GM12878 (cell line): ENCODE results near the gene PHC3. TPM values are rescaled to one million over a fixed set of nuclear protein-coding genes. Genes with fewer than 3 reads are reported as not detected.

Experiments used
- ATAC-seq: fragments of 200-7000 bp; cut with Tn5 transposase; 3 replicates; pipeline ENCODE4 v1.9.1; 2020; ENCODE audit warnings: mild to moderate bottlenecking, moderate library complexity
- BruUV-seq: library from RNA; stranded (reverse); fragments of 400-500 nt; replicated peaks from 2 replicates; lab custom pipeline; 2021; lab: Mats Ljungman, UMichigan
- CTCF ChIA-PET: fragments of 300-600 bp; sonication (Branson Sonifier 250); formaldehyde crosslinking; extraction: SDS; loops from one replicate; lab custom pipeline; 2021; ENCODE audit warnings: inconsistent platforms; lab: Yijun Ruan, JAX
- POLR2A ChIA-PET: fragments of 350-600 bp; formaldehyde crosslinking; extraction: SDS; loops from one replicate; lab custom pipeline; 2021; ENCODE audit warnings: inconsistent platforms; lab: Charles Lee
- RAD21 ChIA-PET: fragments of 300-600 bp; sonication (Branson Sonifier 250); formaldehyde crosslinking; loops from one replicate; lab custom pipeline; 2023; ENCODE audit warnings: antibody characterized with exemption; ENCODE audit not compliant: unreplicated experiment; lab: Charles Lee
- SMC1A ChIA-PET: fragments of 300-600 bp; sonication (Branson Sonifier 250); formaldehyde crosslinking; loops from one replicate; lab custom pipeline; 2023; ENCODE audit not compliant: unreplicated experiment, uncharacterized antibody; lab: Charles Lee
- DNase-seq: peaks from one replicate; pipeline ENCODE4 v3.0.0-alpha.2; 2011; ENCODE audit warnings: low read depth, low spot score
- FAIRE-seq: peaks from 3 replicates; lab custom pipeline; 2011; peaks lifted over from hg19 to GRCh38; lab: Jason Lieb, UNC
- H2AFZ ChIP-seq: 2 replicates; pipeline ENCODE4 v1.6.0; 2011; ENCODE audit warnings: low read depth, low read length, control low read depth; ENCODE audit not compliant: control insufficient read depth
- H3K27ac ChIP-seq: 2 replicates; pipeline ENCODE4 v1.5.1; 2011; ENCODE audit warnings: control low read depth; ENCODE audit not compliant: control insufficient read depth, insufficient read depth
- H3K27me3 ChIP-seq, 2 experiments: replicated peaks in 1 of 2; 2 replicates each; pipeline versions ENCODE4 v1.6.0 to v1.6.1; 2011; ENCODE audit warnings: low read length in 1 of 2; ENCODE audit not compliant: control insufficient read depth in 2 of 2, insufficient read depth in 2 of 2
- H3K36me3 ChIP-seq, 2 experiments: 2 replicates each; pipeline ENCODE4 v1.5.1; 2011; ENCODE audit warnings: low read length in 1 of 2; ENCODE audit not compliant: control insufficient read depth in 2 of 2, insufficient read depth in 2 of 2
- H3K4me1 ChIP-seq: 2 replicates; pipeline ENCODE4 v1.6.1; 2011; ENCODE audit warnings: mild to moderate bottlenecking, low read length, moderate library complexity, mixed read lengths; ENCODE audit not compliant: control insufficient read depth, insufficient read depth
- H3K4me2 ChIP-seq: 2 replicates; pipeline ENCODE4 v1.6.0; 2011; ENCODE audit warnings: control low read depth; ENCODE audit not compliant: control insufficient read depth, insufficient read depth
- H3K4me3 ChIP-seq: fragments of 200-600 bp; sonication (generic); 2 replicates; pipeline ENCODE4 v1.5.1; 2016
- H3K79me2 ChIP-seq: 2 replicates; pipeline ENCODE4 v1.6.0; 2011; ENCODE audit warnings: low read length; ENCODE audit not compliant: control insufficient read depth, insufficient read depth
- H3K9ac ChIP-seq: 2 replicates; pipeline ENCODE4 v1.8.0; 2011; ENCODE audit warnings: low read length, control low read depth, mixed read lengths; ENCODE audit not compliant: control insufficient read depth, insufficient read depth
- H3K9me3 ChIP-seq: replicated peaks from 3 replicates; pipeline ENCODE4 v1.5.1; 2011; ENCODE audit warnings: mild to moderate bottlenecking, low read length; ENCODE audit not compliant: control insufficient read depth, insufficient read depth
- H4K20me1 ChIP-seq: 2 replicates; pipeline ENCODE4 v1.6.0; 2011; ENCODE audit not compliant: control insufficient read depth, insufficient read depth
- ATF7 ChIP-seq: fragments of 450-650 bp; IDR thresholded peaks from 2 replicates; pipeline ENCODE4 v1.6.1; 2016; ENCODE audit warnings: low read depth, mild to moderate bottlenecking
- EP300 ChIP-seq, 2 experiments: fragments of 150-350 bp in 1 of 2; IDR thresholded peaks; 2 replicates each; pipeline ENCODE4 v1.6.1; 2011 to 2012; ENCODE audit warnings: low read depth in 2 of 2, low read length in 2 of 2, borderline replicate concordance in 1 of 2, improper control_type of control experiment in 1 of 2, inconsistent platforms in 1 of 2; ENCODE audit not compliant: control insufficient read depth in 1 of 2
- FOXM1 ChIP-seq: IDR thresholded peaks from 2 replicates; pipeline ENCODE4 v1.6.1; 2012; ENCODE audit warnings: low read depth, mild to moderate bottlenecking, inconsistent platforms, low read length, moderate library complexity
- NBN ChIP-seq: fragments of 450-650 bp; IDR thresholded peaks from 2 replicates; pipeline ENCODE4 v1.6.1; 2016
- NFXL1 ChIP-seq: fragments of 450-650 bp; IDR thresholded peaks from 2 replicates; pipeline ENCODE4 v1.6.1; 2017; ENCODE audit warnings: antibody characterized with exemption, mild to moderate bottlenecking, borderline replicate concordance
- PML ChIP-seq: IDR thresholded peaks from 2 replicates; pipeline ENCODE4 v1.6.1; 2012; ENCODE audit warnings: low read length, inconsistent platforms
- SRF ChIP-seq, 2 experiments: IDR thresholded peaks; 2 replicates each; pipeline ENCODE4 v1.6.1; 2011; ENCODE audit warnings: low read depth in 2 of 2, low read length in 2 of 2, mild to moderate bottlenecking in 1 of 2, moderate library complexity in 1 of 2
- TCF7 ChIP-seq: IDR thresholded peaks from 2 replicates; pipeline ENCODE4 v1.6.1; 2014; ENCODE audit warnings: antibody characterized with exemption, borderline replicate concordance
- ZBED1 ChIP-seq: IDR thresholded peaks from 2 replicates; pipeline ENCODE4 v1.6.1; 2016; ENCODE audit warnings: borderline replicate concordance
- WGBS: methylation state at CpG from one replicate; pipeline ENCODE4 v1.1.6; 2016; ENCODE audit warnings: low lambda C conversion rate; ENCODE audit not compliant: insufficient replicate concordance, insufficient coverage; ENCODE audit errors: missing lambda C conversion rate; 5-methylcytosine and 5-hydroxymethylcytosine counted together
- in situ Hi-C: fragments of 300-500 bp; cut with MboI; formaldehyde crosslinking; loops from 9 replicates; pipeline ENCODE4 v1.14.3; 2018; ENCODE audit warnings: mixed read lengths
- intact Hi-C: fragments of 100-400 bp; cut with micrococcal nuclease; formaldehyde crosslinking; loops from one replicate; pipeline ENCODE4 v1.14.2; 2022; ENCODE audit not compliant: unreplicated experiment
- polyA plus RNA-seq, 11 experiments: library from polyadenylated mRNA; depleted of rRNA in 4 of 11; unstranded in 6 of 11; stranded (reverse) in 5 of 11; fragments of >200 nt; fragmentation: Nextera tagmentation in 4 of 11; fragmentation: Illumina TruSeq in 1 of 11; extraction: Ambion mirVana in 4 of 11; extraction: Trizol in 1 of 11; gene quantifications; 1 replicate in 1 of 11; 2 replicates in 10 of 11; pipeline versions ENCODE4 v1.2.1 to v1.2.3, GENCODE V29; 2011 to 2016; ENCODE audit warnings: inconsistent platforms in 2 of 11, missing spikeins in 2 of 11, low read depth in 1 of 11
- total RNA-seq, 4 experiments: library from RNA; depleted of rRNA in 3 of 4; stranded (reverse); fragments of >200 nt in 3 of 4; fragmentation: Illumina TruSeq in 1 of 4; extraction: Trizol in 1 of 4; gene quantifications; 2 replicates each; pipeline versions ENCODE4 v1.2.1 to v1.2.3, GENCODE V29; 2013 to 2021
- TF ChIP-seq, protein P1 (sequence below): fragments of 150-350 bp; IDR thresholded peaks from 2 replicates; pipeline ENCODE4 v1.6.1; 2016; ENCODE audit warnings: low read depth, low read length

PHC3 gene
- total and polyA plus RNA-seq, 10 of the 15 experiments (the other 5 are each of a cell fraction or from before 2014, with no cell fraction given) = 3.3 to 62.3 (median 22.1) TPM

DNA sequence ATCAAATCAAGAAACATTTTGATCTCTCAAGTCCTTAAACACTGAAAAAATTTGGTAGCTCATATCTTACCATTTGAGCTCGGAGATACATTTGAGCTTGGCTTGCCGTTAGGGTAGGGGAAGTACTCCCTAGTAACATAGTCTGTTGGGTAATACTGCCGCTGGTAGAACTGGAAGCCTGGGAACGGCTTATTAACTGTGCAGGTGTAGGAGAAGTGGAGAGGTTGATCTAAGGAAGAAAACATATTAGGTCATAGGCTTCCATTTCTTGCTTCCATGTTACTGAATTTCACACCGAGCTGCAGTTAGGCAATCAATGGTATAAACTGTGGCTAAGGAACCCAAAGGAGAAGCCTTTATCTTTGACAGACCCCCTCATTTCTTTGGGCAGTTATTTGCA is 32.5 kb downstream of the PHC3 start:
- intact Hi-C loops = no loop called here

More for the DNA sequence above, 32.5 kb downstream of the PHC3 start:
- Histone ChIP-seq H2AFZ (no peak overlapping the region), H3K4me3 (no peak overlapping the region), H3K36me3 (peaks cover 3 to 35% of the 10 kb centered on the region in 2 experiments), H3K9ac (no peak overlapping the region), H3K27me3 (no peaks in the 10 kb centered on the region), H3K27ac (no peak overlapping the region), H3K9me3 (peaks cover 3% of the 10 kb centered on the region; the same call in 2 of the 3 replicates), H4K20me1 (no peaks in the 10 kb centered on the region), H3K4me2 (no peak overlapping the region), H3K4me1 (peaks cover 23% of the 10 kb centered on the region), H3K79me2 (peaks cover 56% of the 10 kb centered on the region)
- no peak for ATAC-seq
- ChIA-PET POLR2A (interaction anchor here (0.8 kb wide), 1 partner anchor 20 kb away, joined by 3 read pairs; no protein-coding TSS in a partner anchor), CTCF (interaction anchor here (0.7 kb wide), 1 partner anchor 199 kb away, joined by 3 read pairs; no protein-coding TSS in a partner anchor), RAD21 (interaction anchor here (2.3 kb wide), 1 partner anchor 23 kb away, joined by 10 read pairs; no protein-coding TSS in a partner anchor), SMC1A (interaction anchor here (1.1 to 3.4 kb wide), 9 partner anchors 9 to 135 kb away, joined by 3 to 15 read pairs (median 5); no protein-coding TSS in a partner anchor)
- no TSS peak for BruUV-seq
- FAIRE-seq = no peak
- in situ Hi-C loops = no loop called here
- WGBS = 95% methylated on average over 5 of the region's 5 CpGs
- no peak for DNase-seq
- TF ChIP-seq TCF7 (no peak), SRF (IDR thresholded peaks at IDR 0.05; ENCODE audit: low read depth in 2 of 2, low read length in 2 of 2) (no peak), ZBED1 (no peak), NFXL1 (no peak), ATF7 (no peak), EP300 (IDR thresholded peaks at IDR 0.05; ENCODE audit: borderline replicate concordance in 1 of 2, control insufficient read depth in 1 of 2, low read depth in 2 of 2, low read length in 2 of 2) (no peak), FOXM1 (no peak), NBN (no peak), PML (no peak)
- TF ChIP-seq, protein P1, sequence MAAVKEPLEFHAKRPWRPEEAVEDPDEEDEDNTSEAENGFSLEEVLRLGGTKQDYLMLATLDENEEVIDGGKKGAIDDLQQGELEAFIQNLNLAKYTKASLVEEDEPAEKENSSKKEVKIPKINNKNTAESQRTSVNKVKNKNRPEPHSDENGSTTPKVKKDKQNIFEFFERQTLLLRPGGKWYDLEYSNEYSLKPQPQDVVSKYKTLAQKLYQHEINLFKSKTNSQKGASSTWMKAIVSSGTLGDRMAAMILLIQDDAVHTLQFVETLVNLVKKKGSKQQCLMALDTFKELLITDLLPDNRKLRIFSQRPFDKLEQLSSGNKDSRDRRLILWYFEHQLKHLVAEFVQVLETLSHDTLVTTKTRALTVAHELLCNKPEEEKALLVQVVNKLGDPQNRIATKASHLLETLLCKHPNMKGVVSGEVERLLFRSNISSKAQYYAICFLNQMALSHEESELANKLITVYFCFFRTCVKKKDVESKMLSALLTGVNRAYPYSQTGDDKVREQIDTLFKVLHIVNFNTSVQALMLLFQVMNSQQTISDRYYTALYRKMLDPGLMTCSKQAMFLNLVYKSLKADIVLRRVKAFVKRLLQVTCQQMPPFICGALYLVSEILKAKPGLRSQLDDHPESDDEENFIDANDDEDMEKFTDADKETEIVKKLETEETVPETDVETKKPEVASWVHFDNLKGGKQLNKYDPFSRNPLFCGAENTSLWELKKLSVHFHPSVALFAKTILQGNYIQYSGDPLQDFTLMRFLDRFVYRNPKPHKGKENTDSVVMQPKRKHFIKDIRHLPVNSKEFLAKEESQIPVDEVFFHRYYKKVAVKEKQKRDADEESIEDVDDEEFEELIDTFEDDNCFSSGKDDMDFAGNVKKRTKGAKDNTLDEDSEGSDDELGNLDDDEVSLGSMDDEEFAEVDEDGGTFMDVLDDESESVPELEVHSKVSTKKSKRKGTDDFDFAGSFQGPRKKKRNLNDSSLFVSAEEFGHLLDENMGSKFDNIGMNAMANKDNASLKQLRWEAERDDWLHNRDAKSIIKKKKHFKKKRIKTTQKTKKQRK = no peak
